Right hindlimb (tissue), 1 donor: ENCODE data around the gene SPHK2.
"Not testable (repeated sequence)": the region's sequence is repeated elsewhere in the genome, so short reads cannot be mapped to it uniquely, and the experiment has no call there.

Experiments
- DNase-seq: peaks from one replicate; pipeline ENCODE4 v3.0.0-alpha.2; 2018

The SPHK2 gene, protein sequence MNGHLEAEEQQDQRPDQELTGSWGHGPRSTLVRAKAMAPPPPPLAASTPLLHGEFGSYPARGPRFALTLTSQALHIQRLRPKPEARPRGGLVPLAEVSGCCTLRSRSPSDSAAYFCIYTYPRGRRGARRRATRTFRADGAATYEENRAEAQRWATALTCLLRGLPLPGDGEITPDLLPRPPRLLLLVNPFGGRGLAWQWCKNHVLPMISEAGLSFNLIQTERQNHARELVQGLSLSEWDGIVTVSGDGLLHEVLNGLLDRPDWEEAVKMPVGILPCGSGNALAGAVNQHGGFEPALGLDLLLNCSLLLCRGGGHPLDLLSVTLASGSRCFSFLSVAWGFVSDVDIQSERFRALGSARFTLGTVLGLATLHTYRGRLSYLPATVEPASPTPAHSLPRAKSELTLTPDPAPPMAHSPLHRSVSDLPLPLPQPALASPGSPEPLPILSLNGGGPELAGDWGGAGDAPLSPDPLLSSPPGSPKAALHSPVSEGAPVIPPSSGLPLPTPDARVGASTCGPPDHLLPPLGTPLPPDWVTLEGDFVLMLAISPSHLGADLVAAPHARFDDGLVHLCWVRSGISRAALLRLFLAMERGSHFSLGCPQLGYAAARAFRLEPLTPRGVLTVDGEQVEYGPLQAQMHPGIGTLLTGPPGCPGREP

DNA sequence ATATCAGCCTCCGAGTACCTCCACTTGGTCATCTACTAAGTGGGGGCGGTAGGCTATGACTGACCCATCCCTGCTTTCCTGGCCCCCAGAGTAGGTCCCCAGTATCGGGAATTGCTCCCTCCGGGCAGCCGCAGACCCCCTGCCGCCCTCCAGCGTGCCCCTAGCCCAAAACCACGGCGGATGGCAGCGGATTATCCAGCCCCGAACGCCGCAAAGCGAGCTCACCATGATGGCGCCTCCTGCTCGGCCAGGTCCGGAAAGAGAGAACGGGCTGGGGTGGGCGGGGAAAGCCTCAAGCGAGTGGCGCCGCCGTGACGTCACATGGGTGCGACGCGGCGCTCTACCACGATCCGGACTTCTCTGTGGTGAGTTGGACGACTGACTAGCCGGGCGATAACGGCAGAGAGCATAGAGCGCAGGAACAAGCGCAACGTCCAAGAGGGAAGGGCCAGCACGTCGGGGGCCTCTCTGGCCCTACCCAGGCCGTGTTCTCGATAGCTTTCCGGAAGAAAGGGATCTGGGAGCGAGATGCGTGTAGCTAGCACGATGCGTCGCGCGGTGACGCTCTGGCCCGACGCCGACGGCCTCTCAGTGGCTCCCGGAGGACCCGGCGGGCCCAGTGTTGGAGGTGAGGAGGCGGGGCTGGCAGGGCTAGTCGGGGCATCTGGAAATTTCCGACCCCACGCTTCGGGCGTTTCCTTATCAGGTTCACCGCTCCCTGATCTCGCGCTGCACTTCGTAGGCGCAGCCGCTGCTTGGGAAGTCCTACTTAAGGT is at the start of gene SPHK2, which contains the start of gene RPL18:
TSS of gene SPHK2 (plus strand) at position 591 of the 776 bp plus-strand sequence. CDS start 1,009 bp downstream, outside the sequence.
TSS of gene RPL18 (minus strand) at position 263 of the 776 bp plus-strand sequence. CDS start at position 228, 35 bp downstream.
- peak; percentile 99 for DNase-seq

DNA sequence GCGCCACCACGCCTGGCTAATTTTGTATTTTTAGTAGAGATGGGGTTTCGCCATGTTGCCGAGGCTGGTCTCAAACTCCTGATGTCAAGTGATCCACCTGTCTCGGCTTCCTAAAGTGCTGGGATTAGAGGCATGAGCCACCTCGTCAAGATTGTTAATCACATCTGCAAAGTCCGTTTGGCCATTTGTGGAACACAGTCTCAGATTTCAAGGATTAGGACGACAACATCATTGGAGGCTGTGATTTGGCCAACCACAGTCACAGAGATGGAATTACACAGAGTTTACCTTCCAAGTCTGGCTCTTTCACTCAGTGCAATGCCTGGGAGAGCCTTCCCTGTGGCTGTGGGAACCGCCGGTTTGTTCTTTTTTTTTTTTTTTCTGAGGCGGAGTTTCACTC is 49.5 kb upstream of the SPHK2 start:
- peak; percentile 38 for DNase-seq

DNA sequence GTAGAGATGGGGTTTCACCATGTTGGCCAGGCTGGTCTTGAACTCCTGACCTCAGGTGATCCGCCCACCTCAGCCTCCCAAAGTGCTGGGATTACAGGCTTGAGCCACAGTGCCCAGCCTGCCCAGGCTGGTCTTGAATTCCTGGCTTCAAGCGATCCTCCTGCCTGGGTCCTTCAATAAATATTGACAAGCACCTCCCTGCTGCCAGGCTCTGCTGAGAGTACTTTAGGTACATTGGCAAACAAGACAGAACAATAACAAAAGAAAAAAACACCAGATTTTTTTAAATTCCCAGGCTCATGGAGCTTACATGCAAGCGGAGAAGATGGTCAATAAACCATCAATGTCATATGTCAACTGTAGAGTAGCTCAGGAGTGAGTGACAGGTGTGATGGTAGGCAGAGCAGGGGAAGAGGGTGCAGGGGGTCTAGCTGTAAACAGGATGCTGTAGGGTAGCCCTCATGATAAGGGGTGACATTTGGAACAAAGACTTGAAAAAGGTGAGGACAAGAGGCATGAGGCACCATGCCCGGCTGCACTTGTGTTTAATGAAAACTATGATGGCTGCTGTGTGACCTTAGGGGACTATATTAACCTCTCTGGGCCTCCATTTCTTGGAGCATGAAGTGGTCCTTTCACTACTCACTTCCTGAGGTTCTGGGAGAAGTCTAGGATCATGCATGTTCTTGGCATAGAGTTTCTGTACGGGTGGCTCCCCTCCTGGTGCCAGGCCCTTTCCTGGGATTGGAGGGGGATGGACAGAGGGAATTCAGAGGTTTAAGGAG is 47.7 kb upstream of the SPHK2 start:
- DNase-seq = no peak

DNA sequence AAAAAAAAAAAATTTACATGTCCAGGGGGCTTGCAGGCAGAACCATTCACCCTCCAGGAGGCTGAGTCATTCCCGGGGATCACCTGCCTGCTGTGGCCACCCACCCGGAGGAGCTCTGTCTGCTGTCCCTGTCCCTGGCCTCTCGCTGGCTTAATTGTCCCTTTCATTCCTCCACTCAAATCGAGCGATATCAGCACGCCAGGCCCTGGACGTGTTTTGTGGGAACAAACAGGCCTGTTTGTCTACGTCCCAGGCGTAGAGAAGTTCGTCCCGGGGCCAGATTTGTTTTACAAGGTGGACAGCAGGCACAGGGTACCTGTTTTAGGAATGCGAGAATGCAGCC is 46.2 kb upstream of the SPHK2 start:
- DNase-seq = no peak

DNA sequence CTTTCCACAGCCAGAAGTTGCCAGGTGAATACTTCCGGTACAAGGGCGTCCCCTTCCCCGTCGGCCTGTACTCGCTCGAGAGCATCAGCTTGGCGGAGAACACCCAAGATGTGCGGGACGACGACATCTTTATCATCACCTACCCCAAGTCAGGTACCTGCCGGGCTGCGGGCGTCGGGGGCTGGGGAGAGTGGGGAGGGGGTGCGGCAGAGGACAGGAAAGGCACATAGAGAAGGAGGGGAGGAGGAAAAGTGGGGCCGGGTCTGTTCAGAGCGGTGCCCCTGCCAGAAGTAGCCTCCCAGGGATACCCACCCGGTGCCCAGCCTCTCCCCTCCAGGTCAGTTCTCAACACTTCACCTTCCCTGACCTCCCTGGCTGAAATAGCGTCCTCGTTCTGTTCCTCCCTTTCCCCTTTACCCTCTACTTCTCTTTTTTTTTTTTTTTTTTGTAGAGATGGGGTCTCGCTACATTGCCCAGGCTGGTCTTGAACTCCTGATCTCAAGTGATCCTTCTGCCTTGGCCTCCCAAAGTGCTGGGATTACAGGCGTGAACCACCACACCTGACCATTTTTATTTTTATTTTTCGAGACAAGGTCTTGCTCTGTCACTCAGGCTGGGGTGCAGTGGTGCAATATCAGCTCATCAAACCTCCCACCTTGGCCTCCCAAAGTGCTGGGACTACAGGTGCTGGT is 43.2 kb upstream of the SPHK2 start:
- DNase-seq = no peak

DNA sequence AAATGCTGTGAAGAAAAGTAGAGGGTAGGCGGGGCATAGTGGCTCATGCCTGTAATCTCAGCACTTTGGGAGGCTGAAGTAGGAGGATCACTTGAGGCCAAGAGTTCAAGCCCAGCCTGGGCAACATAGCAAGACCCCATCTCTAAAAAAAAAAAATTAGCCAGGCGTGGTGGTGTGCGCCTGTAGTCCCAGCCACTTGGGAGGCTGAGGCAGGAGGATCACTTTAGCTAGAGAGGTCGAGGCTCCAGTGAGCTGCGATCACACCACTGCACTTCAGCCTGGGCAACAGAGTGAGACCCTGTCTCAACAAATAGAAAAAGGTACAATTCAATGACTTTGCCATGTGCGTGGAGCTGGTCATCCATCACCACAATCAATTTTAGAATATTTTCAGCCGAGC is 41.4 kb upstream of the SPHK2 start:
- not testable (repeated sequence) for DNase-seq

DNA sequence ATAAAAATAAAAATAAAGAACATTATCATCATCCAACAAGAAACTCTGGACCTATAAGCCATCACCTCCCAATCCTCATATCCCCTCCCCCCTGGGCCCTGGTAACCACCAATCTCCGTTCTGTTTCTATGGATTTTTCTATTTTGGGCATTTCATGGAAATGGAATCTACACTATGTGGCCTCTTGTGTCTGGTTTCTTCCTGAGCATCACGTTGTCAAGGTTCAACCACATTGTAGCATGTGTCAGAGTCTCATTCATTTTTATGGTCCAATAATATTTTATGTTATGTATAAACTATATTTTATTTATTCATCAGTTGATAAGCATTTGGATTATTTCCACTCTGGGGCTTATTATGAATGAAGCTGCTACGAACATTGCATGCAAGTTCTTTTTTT is 40.4 kb upstream of the SPHK2 start:
- DNase-seq = no peak

DNA sequence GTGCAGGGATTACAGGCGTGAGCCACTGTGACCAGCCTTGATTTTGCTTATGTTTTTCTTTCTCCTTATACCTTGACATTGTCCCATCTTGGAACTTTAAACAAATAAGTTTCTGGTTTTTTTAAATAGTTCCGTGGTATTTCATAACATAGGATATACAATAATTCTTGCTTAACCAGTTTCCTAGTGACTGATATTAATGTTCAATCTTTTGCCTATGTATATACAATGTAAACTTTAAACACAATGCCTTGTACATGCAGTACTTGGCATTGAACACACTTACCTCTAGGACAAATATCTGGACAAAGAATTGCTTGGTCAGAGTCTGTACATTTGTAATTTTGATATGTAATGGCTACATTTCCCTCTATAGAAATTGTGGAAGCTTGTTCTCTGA is 37.1 kb upstream of the SPHK2 start:
- DNase-seq = no peak

DNA sequence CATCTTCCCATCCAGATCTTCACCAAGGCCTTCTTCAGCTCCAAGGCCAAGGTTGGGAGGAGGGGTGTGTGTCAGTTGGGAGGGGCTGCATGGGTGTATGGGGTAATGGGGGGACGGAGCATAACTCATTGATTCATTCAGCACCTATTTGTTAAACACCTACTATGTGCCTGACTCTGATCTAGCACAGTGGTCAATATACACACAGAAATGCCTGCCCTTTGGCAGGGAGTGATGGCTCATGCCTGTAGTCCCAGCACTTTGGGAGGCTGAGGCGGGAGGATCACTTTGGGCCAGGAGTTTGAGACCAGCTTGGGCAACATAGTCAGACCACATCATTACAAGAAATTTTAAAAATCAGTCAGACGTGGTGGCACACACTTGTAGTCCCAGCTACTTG is 31.9 kb upstream of the SPHK2 start:
- no peak for DNase-seq

DNA sequence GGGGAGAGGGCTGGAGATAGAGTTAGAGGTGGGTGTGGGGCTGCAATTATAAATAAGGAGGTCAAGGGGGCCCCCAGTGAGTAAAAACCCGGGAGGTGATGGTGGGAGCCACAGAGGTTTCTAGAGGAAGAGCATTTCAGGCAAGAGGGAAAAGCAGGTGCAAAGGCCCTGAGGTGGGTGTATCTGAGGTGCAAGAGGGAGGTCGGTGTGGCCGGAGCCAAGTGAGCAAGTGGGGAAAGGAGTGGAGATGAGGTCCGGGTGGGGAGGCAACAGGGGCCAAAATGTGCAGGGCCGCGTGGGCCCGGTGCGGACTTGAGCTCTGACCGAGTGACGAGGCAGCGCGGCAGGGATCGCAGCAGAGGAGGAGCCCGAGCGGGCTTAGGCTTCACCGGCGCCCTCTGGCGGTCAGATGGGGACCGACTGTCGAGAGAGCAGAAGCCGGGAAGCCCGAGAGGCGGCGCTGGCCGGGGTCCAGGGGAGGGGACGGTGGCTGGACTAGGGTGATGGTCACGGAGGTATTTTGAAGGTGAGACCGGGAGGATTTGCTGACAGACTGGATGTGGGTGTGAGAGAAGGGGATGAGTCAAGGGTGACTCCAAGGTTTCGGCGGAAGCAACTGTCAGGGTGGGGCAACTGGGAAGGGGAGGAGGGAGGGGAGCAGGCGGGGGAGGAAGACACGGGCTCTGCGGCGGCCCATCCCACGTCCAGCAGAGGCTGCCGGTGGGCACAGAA is 30.5 kb upstream of the SPHK2 start:
- peak; percentile 89 for DNase-seq

DNA sequence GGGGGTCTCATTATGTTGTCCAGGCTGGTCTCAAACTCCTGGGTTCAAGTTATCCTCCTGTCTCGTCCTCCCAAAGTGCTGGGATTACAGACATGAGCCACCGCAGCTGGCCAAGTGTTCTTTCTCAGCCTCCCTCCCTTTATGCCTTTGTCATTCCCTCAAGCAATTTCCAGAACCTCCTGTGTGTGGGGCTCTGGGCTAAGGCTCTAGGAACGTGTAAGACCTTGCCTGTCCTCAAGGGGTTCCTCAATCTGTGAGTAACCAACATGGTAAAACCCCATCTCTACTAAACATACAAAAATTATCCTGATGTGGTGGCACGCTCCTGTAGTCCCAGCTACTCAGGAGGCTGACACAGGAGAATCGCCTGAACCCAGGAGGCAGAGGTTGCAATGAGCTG is 28.3 kb upstream of the SPHK2 start:
- DNase-seq = no peak

DNA sequence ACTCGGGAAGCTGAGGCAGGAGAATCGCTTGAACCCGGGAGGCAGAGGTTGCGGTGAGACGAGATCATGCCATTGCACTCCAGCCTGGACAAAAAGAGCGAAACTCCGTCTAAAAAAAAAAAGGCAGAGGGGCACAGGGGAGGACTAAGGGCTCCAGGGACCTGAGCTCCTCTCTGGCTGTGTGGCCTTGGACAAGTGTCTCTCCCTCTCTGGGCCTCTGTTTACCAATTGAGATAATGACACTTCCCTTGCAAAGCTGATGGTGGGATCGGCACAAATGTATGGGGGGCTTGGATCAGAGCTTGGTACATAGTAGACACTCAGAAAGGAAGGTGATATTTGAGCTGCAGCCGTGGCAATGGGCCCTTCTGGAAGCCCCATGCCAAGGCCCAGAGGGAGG is 24.1 kb upstream of the SPHK2 start:
- DNase-seq = no peak

DNA sequence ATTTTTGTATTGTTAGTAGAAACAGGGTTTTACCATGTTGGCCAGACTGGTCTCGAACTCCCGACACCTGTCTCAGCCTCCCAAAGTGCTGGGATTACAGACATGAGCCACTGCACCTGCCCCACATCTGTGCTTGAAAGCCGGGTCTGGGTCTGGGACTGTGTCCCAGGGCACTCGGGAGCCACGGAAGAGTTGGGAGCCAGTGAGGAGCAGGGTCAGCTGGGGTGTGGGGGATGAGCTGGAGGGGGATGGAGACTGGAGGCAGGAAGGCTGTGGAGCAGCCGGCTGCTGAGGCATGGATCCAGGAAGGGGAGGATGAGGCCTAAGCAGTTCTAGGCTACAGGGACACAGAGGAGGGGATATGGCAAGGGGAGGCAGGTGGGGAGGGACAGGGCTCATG is 23.5 kb upstream of the SPHK2 start:
- DNase-seq = no peak

DNA sequence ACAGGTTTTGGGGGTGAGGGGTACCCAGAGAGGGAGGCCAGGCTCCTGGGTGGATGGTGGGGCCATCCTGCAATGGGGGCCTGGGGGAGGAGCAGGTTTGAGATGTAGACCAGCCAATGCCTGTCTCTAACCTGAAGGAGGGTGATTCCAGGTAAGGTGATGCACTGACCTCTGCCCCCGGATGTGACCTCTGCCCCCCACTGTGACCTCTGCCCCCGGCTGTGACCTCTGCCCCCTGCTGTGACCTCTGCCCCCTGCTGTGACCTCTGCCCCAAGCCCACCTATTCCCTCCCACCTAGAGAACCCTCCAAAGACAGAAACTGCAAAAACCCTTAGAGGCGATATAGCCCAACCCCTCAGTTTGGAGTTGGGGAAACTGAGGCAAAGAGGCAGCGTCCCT is 23.1 kb upstream of the SPHK2 start:
- no peak for DNase-seq

DNA sequence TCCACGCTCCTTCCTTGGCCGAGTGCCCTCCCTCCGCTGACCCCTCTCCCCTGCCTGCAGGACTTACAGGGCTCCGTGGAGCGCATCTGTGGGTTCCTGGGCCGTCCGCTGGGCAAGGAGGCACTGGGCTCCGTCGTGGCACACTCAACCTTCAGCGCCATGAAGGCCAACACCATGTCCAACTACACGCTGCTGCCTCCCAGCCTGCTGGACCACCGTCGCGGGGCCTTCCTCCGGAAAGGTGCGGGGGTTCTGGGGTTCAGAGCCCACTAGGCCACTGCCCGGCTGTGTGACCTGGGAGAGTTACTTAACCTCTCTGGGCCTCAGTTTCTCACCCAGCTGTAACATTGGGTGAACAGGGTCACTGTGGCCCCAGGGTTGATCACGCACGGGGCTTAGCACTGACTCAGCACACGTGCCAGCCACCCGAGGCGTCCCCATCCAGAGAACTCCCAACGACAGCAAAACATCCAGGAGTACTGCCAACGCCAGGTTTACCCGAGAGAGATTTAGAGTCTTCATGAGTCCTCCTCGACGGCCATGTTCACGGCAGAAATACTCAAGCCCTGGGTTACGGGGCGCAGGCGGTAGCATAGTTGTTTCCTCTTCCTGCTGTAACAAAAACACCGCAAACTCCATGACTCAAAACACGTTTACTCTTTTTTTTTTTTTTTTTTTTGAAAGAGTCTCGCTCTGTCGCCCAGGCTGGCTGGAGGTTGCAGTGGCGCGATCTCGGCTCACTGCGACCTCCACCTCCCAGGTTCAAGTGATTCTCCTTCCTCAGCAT is 22.4 kb upstream of the SPHK2 start:
- DNase-seq = no peak

DNA sequence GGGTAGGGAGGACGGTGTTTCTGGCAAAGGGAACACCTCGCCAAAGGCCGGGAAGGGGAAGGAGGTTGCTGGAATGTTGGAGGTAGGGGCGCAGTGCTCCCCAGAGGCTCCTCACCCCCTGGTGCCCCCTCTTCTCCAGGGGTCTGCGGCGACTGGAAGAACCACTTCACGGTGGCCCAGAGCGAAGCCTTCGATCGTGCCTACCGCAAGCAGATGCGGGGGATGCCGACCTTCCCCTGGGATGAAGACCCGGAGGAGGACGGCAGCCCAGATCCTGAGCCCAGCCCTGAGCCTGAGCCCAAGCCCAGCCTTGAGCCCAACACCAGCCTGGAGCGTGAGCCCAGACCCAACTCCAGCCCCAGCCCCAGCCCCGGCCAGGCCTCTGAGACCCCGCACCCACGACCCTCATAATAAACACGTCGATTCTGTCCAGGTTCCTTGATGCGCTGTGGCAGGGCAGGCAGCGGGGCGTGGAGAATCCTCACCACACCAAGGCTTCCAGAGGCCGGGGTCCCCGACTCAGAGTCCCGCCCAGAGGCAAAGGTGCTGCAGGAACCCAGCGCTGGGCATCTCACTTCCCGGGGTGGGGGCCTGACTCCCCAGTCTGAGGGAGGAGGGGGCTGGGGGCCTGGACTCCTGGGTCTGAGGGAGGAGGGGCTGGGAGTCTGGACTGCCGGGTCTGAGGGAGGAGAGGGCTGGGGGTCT is 20.2 kb upstream of the SPHK2 start:
- no peak for DNase-seq

DNA sequence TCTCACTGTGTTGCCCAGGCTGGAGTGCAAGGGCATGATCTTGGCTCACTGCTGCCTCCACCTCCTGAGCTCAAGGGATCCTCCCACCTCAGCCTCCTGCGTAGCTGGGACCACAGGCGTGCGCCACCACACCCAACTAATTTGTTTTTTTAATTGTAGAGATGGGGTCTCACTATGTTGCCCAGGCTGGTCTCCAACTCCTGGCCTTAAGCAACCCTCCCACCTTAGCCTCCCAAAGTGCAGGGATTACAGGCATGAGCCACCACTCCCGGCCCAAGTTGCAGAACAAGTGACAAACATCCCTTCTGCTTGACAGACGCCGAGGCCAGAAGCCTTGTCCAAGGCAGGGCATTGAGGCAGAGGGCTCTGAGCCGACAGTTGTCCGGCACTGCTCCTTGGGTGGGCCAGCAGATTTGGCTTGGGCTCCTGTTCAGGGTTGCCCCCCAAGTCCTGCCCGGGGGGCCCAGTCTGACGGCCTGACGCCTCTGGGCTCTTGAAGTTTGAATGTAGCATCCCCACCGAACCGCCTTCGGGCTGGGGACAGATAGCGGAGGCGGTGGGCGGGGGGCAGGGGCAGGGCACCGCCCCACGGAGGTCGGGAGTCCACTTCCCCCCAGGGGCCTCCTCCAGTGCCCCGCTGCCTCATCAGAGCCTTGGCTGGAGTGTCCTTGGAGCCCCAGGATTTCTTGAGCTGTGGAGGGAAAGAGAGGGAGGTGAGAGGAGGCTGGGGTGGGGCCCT is 18.5 kb upstream of the SPHK2 start:
- no peak for DNase-seq

DNA sequence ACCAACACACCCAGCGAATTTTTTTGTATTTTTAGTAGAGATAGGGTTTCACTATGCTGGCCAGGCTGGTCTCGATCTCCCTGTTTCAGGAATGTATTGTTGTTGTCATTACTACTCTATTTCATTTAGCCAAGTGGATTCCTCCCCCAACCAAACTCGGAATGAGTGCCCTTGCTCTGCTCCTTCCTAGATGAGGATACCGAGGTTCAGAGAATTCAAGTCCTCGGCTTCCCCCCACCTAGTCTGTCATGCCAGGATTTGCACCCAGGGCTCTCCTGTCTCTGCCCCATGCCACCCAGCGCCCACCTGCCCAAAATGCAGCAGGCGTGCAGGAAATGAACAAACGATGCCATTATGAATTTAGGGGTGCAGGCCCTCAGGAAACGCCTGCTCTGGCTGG is 16.3 kb upstream of the SPHK2 start:
- DNase-seq = no peak

DNA sequence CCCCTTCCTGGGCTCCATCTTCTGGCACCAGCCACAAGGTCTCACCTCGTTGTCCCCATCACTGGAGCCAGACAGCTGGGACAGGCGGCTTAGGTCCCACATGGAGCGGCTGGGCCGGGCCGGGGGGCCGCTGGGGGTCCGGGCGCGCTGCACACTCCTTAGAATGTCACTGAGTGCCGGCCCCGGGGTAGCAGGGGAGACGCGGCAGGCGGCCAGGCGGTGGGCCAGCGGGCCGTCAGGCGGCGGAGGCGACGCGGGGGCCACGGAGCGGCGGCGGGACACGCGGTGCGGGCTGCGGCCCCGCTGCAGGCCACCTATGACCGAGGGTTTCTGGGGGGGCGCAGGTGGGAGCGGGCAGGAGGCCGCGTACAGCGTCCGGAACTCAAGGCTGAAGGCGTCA is 15.9 kb upstream of the SPHK2 start:
- DNase-seq = no peak
